ENCODE results near the gene SCMH1.

The SCMH1 gene

DNA sequence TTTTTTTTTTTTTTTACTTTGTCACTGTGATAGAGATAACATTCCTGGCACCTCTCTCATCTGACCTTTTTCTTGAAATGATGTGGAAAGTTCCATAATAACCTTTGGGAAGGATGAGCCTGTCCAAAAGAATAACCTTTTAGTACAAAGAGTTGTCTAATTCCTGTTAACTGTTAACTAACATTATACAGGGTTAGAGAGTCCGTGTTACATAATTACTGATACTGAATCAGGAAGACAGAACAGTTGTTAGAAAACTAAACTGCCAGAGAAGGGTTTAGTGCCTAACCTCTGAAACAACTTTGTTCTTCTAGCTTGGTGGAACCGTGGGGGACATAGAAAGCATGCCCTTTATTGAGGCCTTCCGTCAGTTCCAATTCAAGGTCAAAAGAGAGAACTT, 253.8 kb downstream of the SCMH1 start:
- DNase-seq = no peak

GRCh38 chr1:40987439-40988276, 254.4 kb downstream of the SCMH1 start:
- DNase-seq = no peak

- DNase-seq = no peak
Observed at GRCh38 chr1:40986956-40987355, 255.2 kb downstream of the SCMH1 start.

- no peak for DNase-seq
Observed at GRCh38 chr1:40986328-40986783, 255.8 kb downstream of the SCMH1 start.

GRCh38 chr1:40985875-40986274, 256.2 kb downstream of the SCMH1 start:
- no peak for DNase-seq

GRCh38 chr1:40985161-40985560, 256.9 kb downstream of the SCMH1 start:
- DNase-seq = no peak

DNA sequence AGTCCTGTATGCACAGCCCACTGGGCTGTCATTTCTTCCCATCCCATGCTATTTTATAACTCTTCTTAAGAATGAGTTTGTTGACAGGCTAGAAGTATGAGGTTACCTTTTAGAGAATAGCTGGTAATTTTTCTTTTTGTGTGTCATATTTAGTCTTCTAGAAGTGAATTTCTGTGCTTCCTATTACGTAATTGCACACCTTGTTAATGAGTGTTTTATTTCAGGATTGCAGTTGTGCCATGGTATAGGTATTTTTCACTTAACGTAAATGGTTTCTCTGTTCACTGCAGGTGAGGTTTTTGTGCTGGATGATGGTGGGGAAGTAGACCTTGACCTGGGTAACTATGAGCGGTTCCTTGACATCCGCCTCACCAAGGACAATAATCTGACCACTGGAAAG, 257.6 kb downstream of the SCMH1 start:
- no peak for DNase-seq

DNA sequence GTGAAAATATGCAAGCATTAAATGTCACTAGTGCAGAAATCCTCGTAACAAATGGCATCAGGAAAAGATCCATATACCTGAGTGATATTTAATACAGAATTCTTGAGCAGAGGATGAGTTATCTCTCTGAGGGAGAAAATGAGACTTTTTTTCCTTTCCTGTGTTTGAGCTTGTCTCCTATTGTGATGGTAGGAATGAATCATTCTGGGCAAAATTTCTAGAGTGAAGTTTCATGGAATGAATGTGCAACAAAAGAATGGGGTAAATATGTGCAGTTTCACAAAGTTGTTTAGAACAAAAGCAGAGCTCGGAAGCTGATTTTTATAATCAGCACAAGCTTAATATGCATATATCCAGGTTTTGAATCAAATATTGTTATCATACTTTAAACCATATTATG, 258.0 kb downstream of the SCMH1 start:
- DNase-seq = no peak

DNA sequence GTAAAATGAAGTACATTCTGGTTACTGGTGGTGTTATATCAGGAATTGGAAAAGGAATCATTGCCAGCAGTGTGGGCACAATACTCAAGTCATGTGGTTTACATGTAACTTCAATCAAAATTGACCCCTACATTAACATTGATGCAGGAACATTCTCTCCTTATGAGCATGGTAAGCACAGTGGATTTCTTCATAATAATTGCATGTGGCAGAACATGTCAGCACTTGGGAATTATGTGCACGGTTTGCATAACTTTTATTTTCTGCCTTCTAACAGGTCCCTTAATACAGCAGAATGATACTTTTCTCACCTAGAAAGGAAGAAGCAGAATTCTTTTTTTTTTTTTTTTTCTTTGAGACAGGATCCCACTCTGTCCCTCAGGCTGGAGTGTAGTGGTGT, 258.8 kb downstream of the SCMH1 start:
- DNase-seq = no peak

GRCh38 chr1:40982721-40983120, 259.4 kb downstream of the SCMH1 start:
- DNase-seq = no peak

GRCh38 chr1:40981691-40982448, 260.2 kb downstream of the SCMH1 start:
- no peak for DNase-seq

DNA sequence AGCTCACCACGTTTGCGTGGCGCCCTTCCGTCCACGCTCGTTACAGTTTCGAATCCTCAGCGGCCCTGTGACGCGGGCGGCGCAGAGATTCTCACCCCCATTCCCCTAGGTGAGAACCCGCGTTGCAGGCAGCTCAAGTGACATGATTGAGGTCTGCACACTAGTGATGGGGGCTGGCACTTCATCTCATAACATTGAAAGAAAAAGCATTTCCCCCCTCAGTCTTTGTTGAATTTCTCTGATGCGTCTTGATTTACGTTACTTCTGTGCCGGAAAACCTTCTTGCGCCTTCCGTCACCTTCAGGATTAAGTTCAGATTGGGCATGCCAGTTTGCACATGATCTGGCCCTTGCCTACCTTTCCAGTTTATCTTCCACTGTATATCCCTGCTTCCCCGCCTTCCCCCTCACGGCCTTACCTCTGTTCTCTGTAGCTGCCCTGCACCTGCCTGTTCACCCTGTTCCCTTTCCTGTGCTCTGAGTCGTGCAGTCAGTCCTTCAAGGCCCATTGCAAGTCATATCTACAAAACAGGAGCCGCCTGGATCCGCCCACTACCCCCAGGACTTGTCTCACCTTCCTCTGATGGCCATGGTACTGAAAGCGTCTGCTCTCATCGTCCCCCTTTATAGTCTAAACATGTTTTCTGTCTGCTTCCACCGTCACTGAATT, 261.5 kb downstream of the SCMH1 start:
- peak; percentile 49 for DNase-seq

DNA sequence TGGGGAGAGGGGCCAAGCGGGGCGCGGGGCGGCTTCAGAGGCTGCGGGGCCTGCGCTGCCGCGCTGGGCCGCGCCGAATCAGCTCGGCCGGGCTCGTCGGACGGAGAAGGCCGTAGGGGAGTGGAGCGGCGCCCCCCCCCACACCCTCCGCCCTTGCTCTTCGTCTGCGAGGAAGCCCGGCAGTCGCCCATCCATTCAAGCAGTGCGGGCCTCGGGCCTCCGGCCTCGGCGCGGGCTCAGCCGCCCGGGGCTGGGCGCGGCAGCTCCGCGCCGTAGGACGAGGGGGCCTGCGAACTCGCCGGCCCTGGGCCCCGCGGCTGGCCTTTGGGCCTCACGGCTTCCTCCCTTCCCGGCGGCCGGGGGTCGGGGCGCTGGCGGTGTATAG, 262.0 kb downstream of the SCMH1 start:
- no peak for DNase-seq

GRCh38 chr1:40979241-40980067, 262.7 kb downstream of the SCMH1 start, which contains the start of gene CTPS1:
CTPS1 (plus strand) TSS chr1:40979696; CDS start chr1:40983291, 3,595 bp downstream.
- peak; percentile 93 for DNase-seq

- no peak for DNase-seq
Observed at GRCh38 chr1:40978886-40979240, 263.2 kb downstream of the SCMH1 start.

GRCh38 chr1:40977716-40978115, 264.4 kb downstream of the SCMH1 start:
- no peak for DNase-seq
